NCI-H82 treated with DMSO at 0.1 percent for 48 hours (cell line): ENCODE results near the gene TECTA.
"Not testable (repeated sequence)": the region's sequence is repeated elsewhere in the genome, so short reads cannot be mapped to it uniquely, and the experiment has no call there.

Source experiments
- DNase-seq: peaks from one replicate; lab custom pipeline; 2025; ENCODE audit not compliant: unreplicated experiment; lab: John Stamatoyannopoulos, UW

Gene TECTA

GRCh38 chr11:121228851-121229250 lies 127.8 kb downstream of the TECTA start:
- no peak for DNase-seq

GRCh38 chr11:121229495-121230215 lies 128.6 kb downstream of the TECTA start:
- no peak for DNase-seq

- no peak for DNase-seq
Observed at GRCh38 chr11:121231576-121232278, 130.7 kb downstream of the TECTA start.

DNA sequence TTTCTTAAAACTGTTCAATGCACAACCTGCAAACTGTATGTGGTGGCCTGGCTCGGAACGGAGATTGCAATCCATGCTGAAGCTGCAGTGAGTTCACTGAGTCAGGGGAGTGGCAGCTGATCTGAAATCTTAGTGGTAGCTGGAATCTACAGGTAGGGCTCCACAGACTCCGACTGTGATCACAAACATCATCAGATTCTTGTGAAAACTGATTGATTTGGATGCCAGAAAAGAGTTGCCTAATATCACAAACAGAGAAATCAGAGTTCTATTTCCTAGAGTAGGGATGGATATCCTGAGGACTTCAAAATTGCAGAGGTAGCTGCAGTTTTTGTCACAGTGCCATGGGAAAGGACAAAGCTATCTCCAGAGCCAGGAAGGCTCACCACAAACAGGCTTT lies 134.0 kb downstream of the TECTA start:
- DNase-seq = no peak

DNA sequence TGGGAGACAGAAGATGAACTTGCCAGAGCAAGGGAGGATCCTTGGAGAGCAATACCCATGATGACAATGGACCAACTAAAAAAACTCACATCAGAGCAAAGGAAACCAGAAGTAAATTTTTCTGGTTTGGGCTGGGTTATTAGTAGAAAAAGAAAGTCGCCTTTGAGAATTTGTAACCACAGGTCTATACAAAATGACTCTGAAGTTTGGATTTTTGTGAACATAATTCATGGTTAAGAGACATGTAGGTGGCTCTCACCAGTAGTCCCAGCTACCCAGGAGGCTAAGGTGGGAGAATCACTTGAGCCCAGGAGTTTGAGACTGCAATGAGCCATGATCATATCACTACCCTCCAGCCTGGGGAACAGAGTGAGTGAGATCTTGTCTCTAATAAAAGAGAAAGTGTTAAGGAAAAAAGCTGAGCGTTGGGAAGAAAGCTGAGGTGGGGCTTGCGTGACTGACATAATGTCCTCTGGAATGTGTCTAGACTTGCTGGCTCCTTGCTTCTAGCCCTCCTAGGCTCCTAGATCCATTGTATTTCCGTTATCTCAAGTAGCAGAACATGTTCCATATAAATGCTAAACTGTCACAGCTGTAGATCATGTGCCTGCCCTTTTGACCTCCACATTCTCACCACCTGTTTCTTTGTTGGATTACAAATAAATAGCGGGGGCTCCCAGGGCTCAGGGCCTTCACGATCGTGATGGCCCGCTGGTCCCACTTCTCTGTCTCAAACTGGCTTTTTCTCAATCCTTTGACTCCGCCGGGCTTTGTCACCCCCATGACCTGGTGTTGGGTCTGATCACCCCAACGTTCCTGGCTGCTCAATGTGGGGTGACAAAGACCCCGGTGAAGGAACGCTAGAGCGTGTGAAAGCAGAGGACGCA lies 135.3 kb downstream of the TECTA start:
- DNase-seq = peak; percentile 1

GRCh38 chr11:121237247-121237646 lies 136.2 kb downstream of the TECTA start:
- not testable (repeated sequence) for DNase-seq

DNA sequence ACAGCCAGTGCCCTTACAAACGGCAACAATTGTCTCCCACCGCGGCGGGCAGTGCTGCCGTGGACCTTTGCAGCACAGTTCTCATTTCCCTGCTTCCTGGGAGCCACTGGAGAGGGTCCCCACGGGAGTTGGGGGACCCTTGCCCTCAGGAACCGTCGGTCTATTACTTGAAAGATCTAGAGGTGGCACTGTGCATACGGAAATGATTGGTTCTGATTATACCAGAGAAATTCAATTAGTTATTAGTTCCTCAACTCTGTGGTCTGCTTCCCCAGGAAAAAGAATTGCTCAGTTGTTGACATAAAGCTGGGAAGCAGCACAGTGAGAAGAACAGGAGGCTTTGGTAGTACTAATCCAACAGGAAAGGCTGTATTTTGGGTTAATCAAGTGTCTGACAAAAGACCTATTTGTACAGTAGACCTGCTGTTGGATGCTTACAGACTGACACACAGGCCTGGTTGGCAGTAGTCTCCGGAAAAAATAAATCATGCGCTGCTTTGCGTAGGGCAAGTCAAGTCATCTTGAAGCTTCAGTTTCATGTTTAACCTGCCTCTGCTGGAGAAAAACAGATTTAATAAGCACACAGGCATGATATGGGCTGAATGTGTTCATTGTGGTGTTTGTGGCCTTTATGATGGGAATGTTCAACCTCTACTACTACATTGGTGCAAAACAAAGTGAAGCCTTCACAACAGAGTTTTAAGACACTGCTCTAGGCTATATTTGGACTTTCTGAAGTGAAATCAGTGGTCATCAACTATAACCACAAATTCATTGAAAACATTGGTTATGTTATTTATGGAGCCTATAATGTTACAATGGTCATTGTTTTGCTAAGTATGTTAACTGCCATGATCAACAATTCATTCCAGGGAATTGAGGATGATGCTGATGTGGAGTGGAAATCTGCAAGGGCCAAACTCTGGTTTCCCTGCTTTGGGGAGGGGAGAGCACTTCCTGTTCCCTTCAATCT lies 136.9 kb downstream of the TECTA start:
- DNase-seq = no peak

DNA sequence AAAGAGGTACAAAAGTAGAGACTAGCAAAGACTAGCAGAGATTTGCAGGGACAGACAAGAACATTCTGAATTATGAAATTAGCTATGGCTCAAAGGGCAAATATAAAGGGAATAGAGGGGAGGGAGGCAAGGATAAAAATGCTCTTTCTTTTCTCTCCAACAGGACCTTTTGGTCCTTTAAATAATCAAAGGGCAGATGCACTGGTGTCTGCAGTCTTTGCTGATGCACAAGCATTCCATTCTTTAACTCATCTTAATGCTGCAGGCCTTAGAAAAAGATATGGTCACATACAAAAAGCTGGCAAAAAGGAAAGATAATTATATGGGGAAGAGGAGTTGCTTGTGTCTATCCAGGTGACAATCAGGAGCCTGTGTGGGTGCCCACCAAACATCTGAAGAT lies 137.9 kb downstream of the TECTA start:
- DNase-seq = no peak

- not testable (repeated sequence) for DNase-seq
Observed at GRCh38 chr11:121240001-121240400, 139.0 kb downstream of the TECTA start.

DNA sequence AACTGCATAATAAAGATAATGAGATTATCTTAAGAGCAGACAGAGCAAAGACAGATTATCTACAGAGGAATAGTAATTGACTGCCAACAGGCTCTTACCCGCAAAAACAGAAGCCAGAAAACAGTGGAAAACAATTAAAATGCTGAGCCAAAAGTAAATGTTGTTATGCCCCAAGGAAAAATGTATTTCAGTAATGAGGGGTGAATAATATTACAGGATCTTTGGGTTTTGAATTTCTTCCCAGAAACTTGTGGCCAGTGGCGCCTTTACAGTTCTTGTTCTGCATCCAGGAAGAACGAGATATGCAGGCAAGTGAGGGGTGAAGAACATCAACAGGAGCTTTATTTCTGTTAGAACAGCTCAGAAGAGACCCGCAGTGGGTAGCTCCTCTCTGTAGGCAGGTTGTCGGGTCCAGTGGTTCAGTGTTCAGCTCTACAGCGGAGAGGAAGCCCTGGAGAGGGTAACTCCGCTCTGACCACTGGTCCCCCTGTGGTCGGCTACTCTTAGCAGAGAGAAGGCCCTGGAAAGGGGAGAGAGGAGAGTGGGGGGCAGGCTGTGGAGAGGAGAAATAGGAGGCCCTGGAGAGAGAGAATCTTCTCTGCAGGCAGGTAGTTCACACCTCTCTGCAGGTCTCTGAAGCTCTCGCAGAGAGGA lies 139.7 kb downstream of the TECTA start:
- DNase-seq = no peak
